Left ventricle myocardium inferior (tissue), 1 donor: ENCODE results near the gene CEP128. TPM values are rescaled to one million over a fixed set of nuclear protein-coding genes. Genes with fewer than 3 reads are reported as not detected.

Experiments
- DNase-seq: peaks from one replicate; pipeline ENCODE4 v3.0.0-alpha.2; 2020
- H3K27ac ChIP-seq: fragments of 200-600 bp; replicated peaks from 2 replicates; pipeline ENCODE4 v1.8.0; 2021
- H3K27me3 ChIP-seq: fragments of 200-600 bp; 2 replicates; pipeline ENCODE4 v1.8.0; 2021; ENCODE audit warnings: low read depth
- H3K36me3 ChIP-seq: fragments of 200-600 bp; 2 replicates; pipeline ENCODE4 v1.8.0; 2021
- H3K4me1 ChIP-seq: fragments of 200-600 bp; 2 replicates; pipeline ENCODE4 v1.8.0; 2021
- H3K4me3 ChIP-seq: fragments of 200-600 bp; 2 replicates; pipeline ENCODE4 v1.8.0; 2021; ENCODE audit warnings: mild to moderate bottlenecking, moderate library complexity
- H3K9me3 ChIP-seq: fragments of 200-600 bp; replicated peaks from 2 replicates; pipeline ENCODE4 v1.8.0; 2021
- CTCF ChIP-seq: fragments of 200-600 bp; IDR thresholded peaks from 2 replicates; pipeline ENCODE4 v1.8.0; 2021; ENCODE audit warnings: antibody characterized with exemption, mild to moderate bottlenecking, borderline replicate concordance
- intact Hi-C: fragments of 100-400 bp; cut with micrococcal nuclease; formaldehyde crosslinking; loops from one replicate; pipeline ENCODE4 v1.11.0; 2022
- total RNA-seq: library from RNA; stranded (reverse); fragmentation: NEBNext Ultra II Directional; extraction: Animal tissue kit (Norgen Biotek cat#: 25700); gene quantifications from one replicate; pipeline ENCODE4 v1.2.1, GENCODE V29; 2021
- donor health status: DM: no; HTN: yes; CAD: no; lungs with severe emphysema.

CEP128 gene
- total RNA-seq, 1 donor from 2014 or later = 2.3 TPM

GRCh38 chr14:80862983-80863382 is 78.6 kb downstream of the CEP128 start:
- DNase-seq = no peak
- Histone ChIP-seq H3K36me3 (peaks cover 6% of the 10 kb centered on the region), H3K9me3 (peaks cover 17% of the 10 kb centered on the region), H3K27me3 (no peaks in the 10 kb centered on the region), H3K4me3 (no peak overlapping the region), H3K4me1 (no peaks in the 10 kb centered on the region), H3K27ac (no peak overlapping the region)
- TF ChIP-seq CTCF = no peak
- intact Hi-C loops = no loop called here

GRCh38 chr14:80862541-80862940 is 79.0 kb downstream of the CEP128 start:
- no peaks in the 10 kb centered on the region for H3K27me3 ChIP-seq
- H3K27ac ChIP-seq = no peak overlapping the region

GRCh38 chr14:80850197-80850814 is 91.2 kb downstream of the CEP128 start:
- Histone ChIP-seq H3K36me3 (no peaks in the 10 kb centered on the region), H3K27me3 (no peaks in the 10 kb centered on the region), H3K9me3 (no peaks in the 10 kb centered on the region), H3K27ac (no peak overlapping the region), H3K4me1 (no peaks in the 10 kb centered on the region), H3K4me3 (no peak overlapping the region)
- intact Hi-C loops = loop anchor here (10.0 kb wide), 1 partner anchor 786 kb away; no protein-coding TSS in a partner anchor
- peak; percentile 68 for TF ChIP-seq CTCF
- DNase-seq = no peak

More at GRCh38 chr14:80862541-80862940, 79.0 kb downstream of the CEP128 start:
- Histone ChIP-seq H3K4me3 (no peak overlapping the region), H3K36me3 (peaks cover 2% of the 10 kb centered on the region), H3K9me3 (peaks cover 16% of the 10 kb centered on the region), H3K4me1 (no peaks in the 10 kb centered on the region)
- no peak for DNase-seq
- no peak for TF ChIP-seq CTCF
- intact Hi-C loops = no loop called here

- no peaks in the 10 kb centered on the region for H3K9me3 ChIP-seq
- H3K4me3 ChIP-seq = no peak overlapping the region
- H3K4me1 ChIP-seq = no peaks in the 10 kb centered on the region
- no peak for DNase-seq
- no peak overlapping the region for H3K27ac ChIP-seq
- TF ChIP-seq CTCF = no peak
- no peaks in the 10 kb centered on the region for H3K27me3 ChIP-seq
- intact Hi-C loops = loop anchor here (10.0 kb wide), 1 partner anchor 1882 kb away; no protein-coding TSS in a partner anchor
- no peaks in the 10 kb centered on the region for H3K36me3 ChIP-seq
Observed at GRCh38 chr14:80847070-80847469, 94.5 kb downstream of the CEP128 start.

GRCh38 chr14:80845856-80846255 is 95.7 kb downstream of the CEP128 start:
- intact Hi-C loops = loop anchor here (10.0 kb wide), 1 partner anchor 1881 kb away; no protein-coding TSS in a partner anchor
- no peaks in the 10 kb centered on the region for H3K9me3 ChIP-seq

More at GRCh38 chr14:80845856-80846255, 95.7 kb downstream of the CEP128 start:
- Histone ChIP-seq H3K27ac (no peak overlapping the region), H3K36me3 (no peaks in the 10 kb centered on the region), H3K4me3 (no peak overlapping the region), H3K27me3 (no peaks in the 10 kb centered on the region), H3K4me1 (no peaks in the 10 kb centered on the region)
- no peak for DNase-seq
- no peak for TF ChIP-seq CTCF
